ENCODE results near the gene EFNB1.

- TF ChIP-seq ELK1 (IDR thresholded peaks at IDR 0.05; ENCODE audit: borderline replicate concordance, low read depth, low read length) (no peak), POLR2A (IDR thresholded peaks at IDR 0.05; ENCODE audit: low read depth, low read length) (no peak), CTCF (conservative IDR thresholded peaks at IDR 0.05; ENCODE audit: low read depth, low read length) (no peak), SMC3 (IDR thresholded peaks at IDR 0.05; ENCODE audit: low read depth, low read length) (no peak), FOS (IDR thresholded peaks at IDR 0.05; ENCODE audit: low read depth, low read length) (no peak), MAZ (IDR thresholded peaks at IDR 0.05; ENCODE audit: borderline replicate concordance, low read depth, low read length) (no peak), RFX5 (IDR thresholded peaks at IDR 0.05; ENCODE audit: low read depth, low read length) (no peak)
These were observed 38.9 kb upstream of the EFNB1 start for GRCh38 chrX:68789966-68790365.
